AG10803 (cell line): Measurements from ENCODE around the gene MUC13.

Experiments
- DNase-seq: peaks from one replicate; pipeline ENCODE4 v3.0.0; 2010; ENCODE audit warnings: low read depth
- H3K4me3 ChIP-seq: 2 replicates; pipeline ENCODE4 v1.5.1; 2011; ENCODE audit warnings: mild to moderate bottlenecking, low read length, control low read depth
- TF ChIP-seq, protein P1 (sequence below): conservative IDR thresholded peaks from 2 replicates; pipeline ENCODE4 v1.5.1; 2011; ENCODE audit warnings: mild to moderate bottlenecking, low read length, control low read depth, inconsistent platforms

The MUC13 gene

DNA sequence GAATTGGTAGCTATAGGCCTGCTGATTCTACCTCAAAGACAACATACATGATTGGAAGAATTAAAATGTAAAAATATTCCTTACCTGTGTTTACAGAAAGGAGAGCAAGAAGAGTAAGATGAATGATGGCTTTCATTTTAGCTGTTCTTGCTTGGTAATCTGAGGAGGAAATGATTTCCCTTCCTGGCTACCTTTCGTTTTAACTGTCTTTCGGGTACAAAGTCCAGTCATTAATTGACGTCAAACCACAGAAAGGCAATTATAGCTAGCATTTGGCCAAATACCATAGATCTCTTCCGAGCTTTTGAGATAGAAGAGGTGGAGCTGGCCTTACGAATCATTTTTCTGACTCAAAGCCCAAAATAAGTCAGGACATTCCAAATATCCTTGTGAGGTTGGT lies at the start of gene MUC13:
Gene MUC13, minus strand, starts transcription at position 175 of the 400 bp plus-strand sequence. Its CDS starts 39 bp downstream, at position 136.
- no peak within 1 kb of the TSS for H3K4me3 ChIP-seq
- TF ChIP-seq, protein P1, sequence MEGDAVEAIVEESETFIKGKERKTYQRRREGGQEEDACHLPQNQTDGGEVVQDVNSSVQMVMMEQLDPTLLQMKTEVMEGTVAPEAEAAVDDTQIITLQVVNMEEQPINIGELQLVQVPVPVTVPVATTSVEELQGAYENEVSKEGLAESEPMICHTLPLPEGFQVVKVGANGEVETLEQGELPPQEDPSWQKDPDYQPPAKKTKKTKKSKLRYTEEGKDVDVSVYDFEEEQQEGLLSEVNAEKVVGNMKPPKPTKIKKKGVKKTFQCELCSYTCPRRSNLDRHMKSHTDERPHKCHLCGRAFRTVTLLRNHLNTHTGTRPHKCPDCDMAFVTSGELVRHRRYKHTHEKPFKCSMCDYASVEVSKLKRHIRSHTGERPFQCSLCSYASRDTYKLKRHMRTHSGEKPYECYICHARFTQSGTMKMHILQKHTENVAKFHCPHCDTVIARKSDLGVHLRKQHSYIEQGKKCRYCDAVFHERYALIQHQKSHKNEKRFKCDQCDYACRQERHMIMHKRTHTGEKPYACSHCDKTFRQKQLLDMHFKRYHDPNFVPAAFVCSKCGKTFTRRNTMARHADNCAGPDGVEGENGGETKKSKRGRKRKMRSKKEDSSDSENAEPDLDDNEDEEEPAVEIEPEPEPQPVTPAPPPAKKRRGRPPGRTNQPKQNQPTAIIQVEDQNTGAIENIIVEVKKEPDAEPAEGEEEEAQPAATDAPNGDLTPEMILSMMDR: no peak
- DNase-seq: no peak

GRCh38 chr3:124982855-124983254 lies 48.3 kb upstream of the MUC13 start:
- DNase-seq: no peak
- H3K4me3 ChIP-seq: no peak overlapping the region
- TF ChIP-seq, protein P1: no peak

- no peak for DNase-seq
- no peak overlapping the region for H3K4me3 ChIP-seq
- TF ChIP-seq, protein P1: no peak
Measured at GRCh38 chr3:124981472-124981871, 46.9 kb upstream of the MUC13 start.

GRCh38 chr3:124978627-124979026 lies 44.1 kb upstream of the MUC13 start:
- TF ChIP-seq, protein P1: no peak
- DNase-seq: no peak
- H3K4me3 ChIP-seq: no peak overlapping the region

- TF ChIP-seq, protein P1: no peak
- no peak overlapping the region for H3K4me3 ChIP-seq
- no peak for DNase-seq
Measured at GRCh38 chr3:124976383-124976782, 41.8 kb upstream of the MUC13 start.

DNA sequence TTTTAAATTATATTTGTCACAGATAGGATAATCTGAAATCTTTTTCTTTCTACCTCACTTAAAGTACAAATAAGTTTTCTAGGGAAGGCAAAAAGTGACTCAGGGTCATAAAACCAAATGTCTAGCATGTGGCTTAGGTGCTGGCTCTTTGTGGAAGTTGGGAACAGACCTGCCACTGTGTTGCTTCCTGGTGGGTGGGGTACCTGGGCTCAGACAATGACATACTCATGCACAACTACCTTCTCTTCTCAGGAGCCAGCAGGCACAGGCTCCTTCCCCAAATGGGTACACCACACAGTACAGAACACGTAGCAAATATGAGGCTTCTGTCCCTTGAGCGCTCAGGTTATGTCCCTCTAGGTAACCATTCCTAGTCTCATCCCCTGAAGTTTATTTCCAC lies 40.1 kb upstream of the MUC13 start:
- no peak for DNase-seq
- TF ChIP-seq, protein P1: no peak
- H3K4me3 ChIP-seq: no peak overlapping the region

GRCh38 chr3:124973290-124973689 lies 38.7 kb upstream of the MUC13 start:
- no peak overlapping the region for H3K4me3 ChIP-seq
- DNase-seq: no peak
- TF ChIP-seq, protein P1: no peak
